ENCODE measurements around the gene IP6K3.
A peak's percentile ranks its signal among the peaks of the same experiment; 100 is the strongest.

IP6K3 gene

GRCh38 chr6:33721508-33721907 lies 25.2 kb downstream of the IP6K3 start:
- DNase-seq (ENCODE audit: low read depth): no peak
- H3K4me3 ChIP-seq (ENCODE audit: low read depth, low read length): no peak overlapping the region
- TF ChIP-seq MAX (IDR thresholded peaks at IDR 0.05; ENCODE audit: low read depth, low read length): no peak
- TF ChIP-seq, protein P1, sequence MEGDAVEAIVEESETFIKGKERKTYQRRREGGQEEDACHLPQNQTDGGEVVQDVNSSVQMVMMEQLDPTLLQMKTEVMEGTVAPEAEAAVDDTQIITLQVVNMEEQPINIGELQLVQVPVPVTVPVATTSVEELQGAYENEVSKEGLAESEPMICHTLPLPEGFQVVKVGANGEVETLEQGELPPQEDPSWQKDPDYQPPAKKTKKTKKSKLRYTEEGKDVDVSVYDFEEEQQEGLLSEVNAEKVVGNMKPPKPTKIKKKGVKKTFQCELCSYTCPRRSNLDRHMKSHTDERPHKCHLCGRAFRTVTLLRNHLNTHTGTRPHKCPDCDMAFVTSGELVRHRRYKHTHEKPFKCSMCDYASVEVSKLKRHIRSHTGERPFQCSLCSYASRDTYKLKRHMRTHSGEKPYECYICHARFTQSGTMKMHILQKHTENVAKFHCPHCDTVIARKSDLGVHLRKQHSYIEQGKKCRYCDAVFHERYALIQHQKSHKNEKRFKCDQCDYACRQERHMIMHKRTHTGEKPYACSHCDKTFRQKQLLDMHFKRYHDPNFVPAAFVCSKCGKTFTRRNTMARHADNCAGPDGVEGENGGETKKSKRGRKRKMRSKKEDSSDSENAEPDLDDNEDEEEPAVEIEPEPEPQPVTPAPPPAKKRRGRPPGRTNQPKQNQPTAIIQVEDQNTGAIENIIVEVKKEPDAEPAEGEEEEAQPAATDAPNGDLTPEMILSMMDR (IDR thresholded peaks at IDR 0.05; ENCODE audit: low read depth, low read length): no peak
- no peak for TF ChIP-seq MYC (IDR thresholded peaks at IDR 0.05; ENCODE audit: low read depth, low read length)
- no peak for TF ChIP-seq POLR2A (IDR thresholded peaks at IDR 0.05; ENCODE audit: extremely low read depth, insufficient read length)

DNA sequence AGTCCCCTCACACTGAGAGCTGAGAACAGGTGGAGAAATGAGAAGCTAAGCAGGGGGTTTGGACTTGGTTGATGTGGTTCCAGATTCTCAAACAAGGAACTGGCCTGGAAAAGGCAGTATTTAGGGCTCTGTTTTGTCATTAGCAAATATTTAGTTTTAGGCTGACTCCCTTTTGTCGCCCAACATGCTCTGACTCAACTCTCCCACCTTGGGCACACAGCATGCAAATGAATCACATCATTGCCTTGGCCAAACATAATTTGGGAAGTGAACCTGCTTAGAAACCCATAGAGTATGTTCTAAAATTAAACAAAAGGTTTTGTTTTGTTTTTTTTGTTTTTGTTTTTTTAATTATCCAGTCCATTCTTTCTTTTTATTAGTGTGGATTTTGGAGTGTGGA lies 25.7 kb downstream of the IP6K3 start:
- TF ChIP-seq MYC (IDR thresholded peaks at IDR 0.05; ENCODE audit: low read depth, low read length) (no peak), MAX (IDR thresholded peaks at IDR 0.05; ENCODE audit: low read depth, low read length) (no peak)
- TF ChIP-seq, protein P1 (IDR thresholded peaks at IDR 0.05; ENCODE audit: low read depth, low read length): no peak
- no peak overlapping the region for H3K4me3 ChIP-seq (ENCODE audit: low read depth, low read length)
- no peak for DNase-seq (ENCODE audit: low read depth)

DNA sequence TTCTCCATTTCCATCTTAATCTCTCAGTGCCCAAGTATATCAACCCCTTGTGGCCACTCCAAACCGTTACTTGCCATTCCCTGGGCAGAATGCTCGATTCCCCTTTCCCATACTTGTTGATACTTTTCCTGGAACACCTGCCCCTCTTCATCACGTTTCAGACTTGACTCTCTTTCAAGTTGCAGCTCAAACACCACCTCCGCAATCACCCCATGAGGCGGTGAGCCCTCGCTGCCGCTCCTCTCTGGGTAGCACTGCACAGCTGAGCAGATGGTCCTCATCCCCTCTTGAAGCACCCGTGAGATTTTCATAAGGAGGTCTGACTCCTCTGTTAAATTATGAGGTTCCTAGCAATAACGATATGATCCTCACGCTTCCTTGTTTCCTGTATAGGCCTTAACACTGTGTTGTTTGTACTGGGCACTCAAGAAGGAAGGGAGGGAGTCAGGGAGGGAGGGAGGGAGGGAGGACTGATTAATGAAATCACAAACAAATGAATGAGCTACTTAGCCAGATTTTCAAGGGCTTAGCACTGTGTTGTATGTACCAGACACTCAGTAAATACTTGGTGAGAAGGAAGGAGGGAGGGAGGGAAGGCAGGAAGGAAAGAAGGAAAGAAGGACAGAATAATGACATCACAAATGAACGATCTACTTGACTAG lies 27.2 kb downstream of the IP6K3 start:
- no peak for DNase-seq (ENCODE audit: low read depth)
- no peak overlapping the region for H3K4me3 ChIP-seq (ENCODE audit: low read depth, low read length)
- TF ChIP-seq POLR2A (IDR thresholded peaks at IDR 0.05; ENCODE audit: extremely low read depth, insufficient read length) (no peak), MAX (IDR thresholded peaks at IDR 0.05; ENCODE audit: low read depth, low read length) (no peak), MYC (IDR thresholded peaks at IDR 0.05; ENCODE audit: low read depth, low read length) (no peak)
- TF ChIP-seq, protein P1 (IDR thresholded peaks at IDR 0.05; ENCODE audit: low read depth, low read length): no peak

DNA sequence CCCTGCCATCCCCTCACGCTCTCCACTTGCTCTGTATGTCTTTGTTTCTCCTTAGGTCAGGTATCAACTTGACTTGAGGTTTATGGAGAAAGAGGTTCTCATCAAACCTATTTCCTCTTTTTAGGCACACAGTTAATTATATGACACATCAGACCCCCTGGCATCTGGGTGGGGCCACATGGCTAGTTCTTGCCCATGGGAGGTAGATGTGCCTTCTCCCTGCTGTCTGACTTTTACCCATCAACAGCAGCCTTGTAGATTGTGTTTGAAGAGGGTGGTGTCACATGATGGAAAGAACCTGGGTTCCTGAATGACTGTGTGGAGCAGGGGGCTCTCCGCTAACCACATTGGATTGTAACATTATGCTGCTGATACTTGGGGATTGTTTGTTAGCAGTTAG lies 28.0 kb downstream of the IP6K3 start:
- H3K4me3 ChIP-seq (ENCODE audit: low read depth, low read length): no peak overlapping the region
- DNase-seq (ENCODE audit: low read depth): peak; percentile 68
- TF ChIP-seq MAX (IDR thresholded peaks at IDR 0.05; ENCODE audit: low read depth, low read length): no peak
- TF ChIP-seq POLR2A (IDR thresholded peaks at IDR 0.05; ENCODE audit: extremely low read depth, insufficient read length): no peak
- no peak for TF ChIP-seq MYC (IDR thresholded peaks at IDR 0.05; ENCODE audit: low read depth, low read length)
- TF ChIP-seq, protein P1 (IDR thresholded peaks at IDR 0.05; ENCODE audit: low read depth, low read length): no peak

- no peak for DNase-seq (ENCODE audit: low read depth)
- TF ChIP-seq POLR2A (IDR thresholded peaks at IDR 0.05; ENCODE audit: extremely low read depth, insufficient read length) (no peak), MAX (IDR thresholded peaks at IDR 0.05; ENCODE audit: low read depth, low read length) (no peak), MYC (IDR thresholded peaks at IDR 0.05; ENCODE audit: low read depth, low read length) (no peak)
- TF ChIP-seq, protein P1 (IDR thresholded peaks at IDR 0.05; ENCODE audit: low read depth, low read length): no peak
- no peak overlapping the region for H3K4me3 ChIP-seq (ENCODE audit: low read depth, low read length)
Observed at GRCh38 chr6:33717934-33718455, 28.7 kb downstream of the IP6K3 start.
